ENCODE measurements around the gene MSX1.

MSX1 gene

GRCh38 chr4:4824232-4824631 is 35.2 kb upstream of the MSX1 start:
- Mint-ChIP-seq H3K4me1 (peaks cover 48% of the 10 kb centered on the region), H3K36me3 (ENCODE audit: low read depth) (peaks cover 30% of the 10 kb centered on the region), H3K9me3 (peaks cover 30% of the 10 kb centered on the region), H3K27ac (no peak overlapping the region), H3K27me3 (ENCODE audit: low read depth, poor library complexity) (peaks cover 12% of the 10 kb centered on the region), H3K4me3 (no peak overlapping the region)
- no peak for TF ChIP-seq CTCF (IDR thresholded peaks at IDR 0.05)
- DNase-seq: no peak

DNA sequence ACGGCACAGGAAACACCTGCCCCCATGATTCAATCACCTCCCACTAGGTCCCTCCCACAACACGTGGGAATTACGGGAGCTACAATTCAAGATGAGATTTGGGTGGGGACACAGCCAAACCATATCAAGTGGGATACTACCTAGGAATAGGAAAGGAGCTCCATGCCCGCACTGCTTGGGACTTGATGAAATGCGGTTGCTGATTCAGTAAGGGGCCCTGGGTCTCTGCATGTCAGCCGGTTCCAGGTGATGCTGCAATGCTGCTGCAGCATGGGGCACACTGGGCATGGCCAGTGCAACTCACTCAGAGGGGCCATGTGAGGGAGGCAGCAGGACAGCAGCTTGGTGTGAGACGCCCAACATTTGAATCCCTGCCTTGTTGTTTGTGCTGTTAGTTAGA is 34.0 kb upstream of the MSX1 start:
- Mint-ChIP-seq H3K27me3 (ENCODE audit: low read depth, poor library complexity) (peaks cover 13% of the 10 kb centered on the region), H3K27ac (no peak overlapping the region), H3K4me3 (no peak overlapping the region), H3K9me3 (peaks cover 30% of the 10 kb centered on the region), H3K36me3 (ENCODE audit: low read depth) (peaks cover 30% of the 10 kb centered on the region), H3K4me1 (peaks cover 39% of the 10 kb centered on the region)
- no peak for DNase-seq
- TF ChIP-seq CTCF (IDR thresholded peaks at IDR 0.05): no peak

DNA sequence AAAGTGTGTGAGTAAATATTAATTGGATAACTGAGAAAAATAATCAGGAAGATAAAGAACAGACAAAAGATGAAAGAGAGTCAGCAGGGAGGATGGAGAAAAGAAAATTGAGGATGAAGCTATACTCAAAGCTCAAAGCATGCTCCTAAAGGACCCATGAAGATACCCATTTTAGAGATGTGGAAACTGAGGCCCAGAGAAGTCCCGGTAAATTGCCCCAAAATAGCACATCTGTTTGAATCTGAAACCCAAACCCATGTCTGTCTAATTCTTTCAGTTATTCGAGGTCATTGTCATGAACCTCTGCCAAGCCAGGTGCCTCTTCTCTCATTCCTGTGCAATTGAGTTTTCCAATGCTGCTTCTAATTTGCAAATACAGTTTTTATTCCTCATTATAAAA is 29.6 kb upstream of the MSX1 start:
- H3K4me3 Mint-ChIP-seq: no peak overlapping the region
- no peak overlapping the region for H3K27ac Mint-ChIP-seq
- peaks cover 29% of the 10 kb centered on the region for H3K4me1 Mint-ChIP-seq
- H3K27me3 Mint-ChIP-seq (ENCODE audit: low read depth, poor library complexity): peaks cover 16% of the 10 kb centered on the region
- no peak for TF ChIP-seq CTCF (IDR thresholded peaks at IDR 0.05)
- H3K36me3 Mint-ChIP-seq (ENCODE audit: low read depth): peaks cover 22% of the 10 kb centered on the region
- no peak for DNase-seq
- peaks cover 24% of the 10 kb centered on the region for H3K9me3 Mint-ChIP-seq

DNA sequence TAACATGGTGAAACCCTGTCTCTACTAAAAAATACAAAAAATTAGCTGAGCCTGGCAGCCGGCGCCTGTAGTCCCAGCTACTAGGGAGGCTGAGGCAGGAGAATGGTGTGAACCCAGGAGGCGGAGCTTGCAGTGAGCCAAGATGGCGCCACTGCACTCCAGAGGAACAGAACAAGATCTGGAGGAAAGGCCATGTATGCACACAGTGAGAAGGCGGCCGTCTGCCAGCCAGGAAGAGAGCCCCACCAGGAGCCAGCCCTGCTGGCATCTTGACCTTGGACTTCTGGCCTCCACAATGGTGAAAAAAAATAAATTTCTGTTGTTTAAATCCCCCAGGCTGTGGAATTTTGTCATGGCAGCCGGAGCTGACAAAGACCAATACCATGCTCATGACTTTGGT is 28.2 kb upstream of the MSX1 start:
- DNase-seq: no peak
- peaks cover 29% of the 10 kb centered on the region for H3K4me1 Mint-ChIP-seq
- peaks cover 10% of the 10 kb centered on the region for H3K27me3 Mint-ChIP-seq (ENCODE audit: low read depth, poor library complexity)
- H3K27ac Mint-ChIP-seq: no peak overlapping the region
- H3K4me3 Mint-ChIP-seq: no peak overlapping the region
- H3K36me3 Mint-ChIP-seq (ENCODE audit: low read depth): peaks cover 19% of the 10 kb centered on the region
- peaks cover 25% of the 10 kb centered on the region for H3K9me3 Mint-ChIP-seq
- TF ChIP-seq CTCF (IDR thresholded peaks at IDR 0.05): no peak

- DNase-seq: no peak
- H3K36me3 Mint-ChIP-seq (ENCODE audit: low read depth): peaks cover 19% of the 10 kb centered on the region
- H3K4me1 Mint-ChIP-seq: peaks cover 31% of the 10 kb centered on the region
- peaks cover 28% of the 10 kb centered on the region for H3K9me3 Mint-ChIP-seq
- H3K4me3 Mint-ChIP-seq: no peak overlapping the region
- no peak overlapping the region for H3K27ac Mint-ChIP-seq
- peaks cover 10% of the 10 kb centered on the region for H3K27me3 Mint-ChIP-seq (ENCODE audit: low read depth, poor library complexity)
- no peak for TF ChIP-seq CTCF (IDR thresholded peaks at IDR 0.05)
These were observed 27.6 kb upstream of the MSX1 start for GRCh38 chr4:4831825-4832224.

DNA sequence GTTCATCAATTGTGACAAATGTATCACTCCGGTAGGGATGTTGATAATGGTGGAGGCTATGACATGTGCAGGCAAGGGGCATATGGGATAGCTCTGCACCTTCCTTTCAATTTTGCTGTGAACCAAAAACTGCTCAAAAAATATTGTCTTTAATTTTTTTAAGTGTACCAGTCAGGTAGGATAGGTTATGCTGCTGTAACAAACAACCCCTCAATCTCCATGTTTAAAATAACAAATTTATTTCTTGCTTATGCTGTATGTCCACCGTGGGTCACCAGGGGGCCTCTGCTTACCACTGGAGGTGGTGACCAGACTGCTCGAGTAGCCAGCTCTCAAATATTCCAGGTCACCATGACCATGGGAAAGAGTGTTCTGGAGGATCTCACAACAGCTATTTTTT is 23.4 kb upstream of the MSX1 start:
- TF ChIP-seq CTCF (IDR thresholded peaks at IDR 0.05): no peak
- Mint-ChIP-seq H3K36me3 (ENCODE audit: low read depth) (peaks cover 19% of the 10 kb centered on the region), H3K4me3 (no peak overlapping the region), H3K27me3 (ENCODE audit: low read depth, poor library complexity) (peaks cover 14% of the 10 kb centered on the region), H3K4me1 (peaks cover 38% of the 10 kb centered on the region), H3K9me3 (peaks cover 28% of the 10 kb centered on the region), H3K27ac (no peak overlapping the region)
- DNase-seq: no peak

Measured in nephron progenitor cell (in vitro differentiated cells).